Bronchial epithelial cell (primary cell): ENCODE measurements around the gene CA10. TPM values are rescaled to one million over a fixed set of nuclear protein-coding genes. Genes with fewer than 3 reads are reported as not detected.
A peak's percentile ranks its signal among the peaks of the same experiment; 100 is the strongest.

Experiments used
- DNase-seq: peaks from one replicate; pipeline ENCODE4 v3.0.0-alpha.2; 2010; ENCODE audit warnings: low read depth
- FAIRE-seq: peaks from 2 replicates; lab custom pipeline; 2011; peaks lifted over from hg19 to GRCh38; lab: Jason Lieb, UNC
- H3K27me3 ChIP-seq: 2 replicates; pipeline ENCODE4 v1.5.1; 2011; ENCODE audit warnings: low read length; ENCODE audit not compliant: control insufficient read depth, insufficient read depth
- H3K36me3 ChIP-seq: 2 replicates; pipeline ENCODE4 v1.5.1; 2011; ENCODE audit warnings: low read length; ENCODE audit not compliant: control insufficient read depth, insufficient read depth
- H3K4me3 ChIP-seq: 2 replicates; pipeline ENCODE4 v1.5.1; 2011; ENCODE audit warnings: mild to moderate bottlenecking, low read depth, low read length, control low read depth
- CTCF ChIP-seq: IDR thresholded peaks from 2 replicates; pipeline ENCODE4 v1.5.1; 2011; ENCODE audit warnings: mild to moderate bottlenecking, moderate library complexity, low read length, control low read depth, inconsistent platforms; ENCODE audit not compliant: insufficient read depth, severe bottlenecking
- total RNA-seq: library from RNA; depleted of rRNA; stranded (reverse); fragments of >200 nt; gene quantifications from 2 replicates; pipeline ENCODE4 v1.2.1, GENCODE V29; 2014

The CA10 gene
- total RNA-seq, 1 donor from 2014 or later, result not detected

- H3K27me3 ChIP-seq, result no peaks in the 10 kb centered on the region
- H3K4me3 ChIP-seq, result no peak overlapping the region
- no peak for TF ChIP-seq CTCF
- no peak for FAIRE-seq
- H3K36me3 ChIP-seq, result no peaks in the 10 kb centered on the region
- peak; percentile 40 for DNase-seq
Measured at GRCh38 chr17:51703361-51704341, 454.9 kb downstream of the CA10 start.

- Histone ChIP-seq H3K27me3 (no peaks in the 10 kb centered on the region), H3K36me3 (no peaks in the 10 kb centered on the region), H3K4me3 (no peak overlapping the region)
- DNase-seq (no peak), FAIRE-seq (no peak)
- TF ChIP-seq CTCF, result no peak
Measured at GRCh38 chr17:51702963-51703360, 455.6 kb downstream of the CA10 start.

DNA sequence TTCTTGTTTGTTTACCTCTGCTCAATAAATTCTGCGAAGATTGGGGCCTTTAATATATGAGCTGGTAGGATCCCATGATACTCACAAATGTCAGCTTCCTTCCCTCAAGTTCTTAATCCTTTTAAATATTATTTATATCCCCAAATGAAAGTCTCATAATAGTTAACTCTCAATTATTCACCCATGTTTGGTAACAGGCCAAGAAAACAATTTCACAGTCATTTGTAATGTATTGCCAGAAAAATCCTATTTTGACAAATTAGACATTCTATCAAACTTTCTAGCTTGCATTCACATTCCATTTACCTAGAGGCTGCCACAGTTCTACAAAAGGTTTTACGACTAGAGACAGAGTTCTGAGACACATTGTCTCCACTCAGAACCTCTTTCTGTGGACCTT, 457.0 kb downstream of the CA10 start:
- FAIRE-seq (no peak), DNase-seq (no peak)

DNA sequence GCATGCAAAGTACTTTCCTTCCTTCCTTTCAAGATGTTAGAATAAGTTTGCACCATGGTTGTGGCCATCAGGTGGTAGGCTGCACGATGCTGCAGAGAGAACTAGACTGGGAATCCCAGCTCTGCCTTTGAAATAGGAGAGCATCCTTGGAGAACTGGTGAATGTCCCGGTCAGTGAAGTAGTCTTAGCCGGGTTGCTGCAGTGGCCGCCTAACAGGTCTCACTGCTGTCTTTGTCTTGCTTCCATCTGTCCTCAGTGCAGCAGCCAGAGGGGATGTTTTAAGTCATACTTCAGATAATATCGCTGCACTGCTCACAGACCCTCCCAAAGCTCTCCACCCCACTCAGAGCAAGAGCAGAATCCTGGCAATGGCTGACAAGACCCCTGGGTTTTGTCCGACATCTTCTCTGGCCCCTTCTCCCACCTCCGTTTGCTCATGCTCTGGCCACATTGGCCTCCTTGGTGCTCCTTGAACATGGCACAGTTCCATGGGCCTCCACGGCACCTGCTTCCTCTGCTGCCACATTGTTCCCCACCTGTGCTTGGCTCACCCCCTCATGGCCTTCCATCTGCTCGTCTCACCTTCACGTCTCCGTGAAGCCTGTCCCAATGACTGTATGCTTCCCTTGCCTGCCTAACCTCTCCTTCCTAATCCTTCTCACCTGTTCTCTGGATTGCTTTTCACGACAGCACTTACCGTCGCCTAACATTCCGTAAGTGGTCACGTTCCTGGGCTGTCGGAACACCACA, 458.3 kb downstream of the CA10 start:
- H3K4me3 ChIP-seq, result no peak overlapping the region
- FAIRE-seq, result no peak
- H3K36me3 ChIP-seq, result no peaks in the 10 kb centered on the region
- TF ChIP-seq CTCF, result no peak
- H3K27me3 ChIP-seq, result no peaks in the 10 kb centered on the region
- DNase-seq, result no peak

More for the DNA sequence above, 457.0 kb downstream of the CA10 start:
- no peak overlapping the region for H3K4me3 ChIP-seq
- H3K36me3 ChIP-seq, result no peaks in the 10 kb centered on the region
- no peaks in the 10 kb centered on the region for H3K27me3 ChIP-seq
- TF ChIP-seq CTCF, result no peak

DNA sequence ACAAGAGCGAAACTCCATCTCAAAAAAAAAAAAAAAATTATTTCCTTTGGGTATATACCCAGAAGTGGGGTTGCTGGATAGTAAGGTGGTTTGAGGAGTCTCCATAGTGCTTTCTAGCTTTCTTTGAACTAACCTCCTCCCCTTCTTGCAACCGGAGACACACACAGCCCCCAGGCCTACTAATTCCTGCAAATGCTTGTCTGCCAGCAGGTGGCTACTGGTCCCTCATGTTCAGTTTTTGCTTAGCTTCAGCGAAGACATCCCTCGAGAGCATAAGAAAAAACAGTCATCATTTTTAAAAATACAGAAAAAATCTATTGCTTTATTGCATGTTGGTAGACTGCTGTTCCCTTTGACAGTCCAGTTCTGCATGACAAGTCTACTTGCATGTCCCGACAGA, 459.2 kb downstream of the CA10 start:
- DNase-seq (no peak), FAIRE-seq (no peak)
- Histone ChIP-seq H3K4me3 (no peak overlapping the region), H3K27me3 (no peaks in the 10 kb centered on the region), H3K36me3 (no peaks in the 10 kb centered on the region)
- no peak for TF ChIP-seq CTCF
